ENCODE results near the gene SYNM.

DNA sequence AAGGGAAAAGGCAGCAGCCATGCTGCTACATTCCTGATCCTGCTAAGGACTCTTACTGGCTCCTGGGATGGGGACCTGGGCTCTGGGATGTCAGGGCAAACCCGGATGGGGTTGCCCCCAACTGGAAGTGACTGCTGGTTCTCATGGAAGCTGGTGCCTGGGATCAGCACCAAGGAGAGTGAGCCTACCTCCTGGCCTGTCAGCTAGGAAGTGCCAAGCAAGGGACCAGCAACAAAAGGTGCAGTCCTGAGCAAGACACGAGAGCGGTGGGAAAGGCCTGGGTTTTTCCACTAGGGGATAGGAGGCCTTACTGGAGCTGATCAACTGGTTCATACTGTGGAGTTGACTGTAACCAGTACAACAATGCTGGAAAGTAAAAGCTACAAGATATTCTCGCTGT is 47.9 kb upstream of the SYNM start:
- TF ChIP-seq CTCF (IDR thresholded peaks at IDR 0.05) (no peak), POLR2A (IDR thresholded peaks at IDR 0.05) (no peak)
